Mesenteric fat pad (tissue), 1 donor: ENCODE results near the gene RNF187. TPM values are rescaled to one million over a fixed set of nuclear protein-coding genes. Genes with fewer than 3 reads are reported as not detected.
A peak's percentile ranks its signal among the peaks of the same experiment; 100 is the strongest.

Experiments used
- DNase-seq: peaks from one replicate; pipeline ENCODE4 v3.0.0-alpha.2; 2020; ENCODE audit warnings: low spot score
- long read RNA-seq: library from polyadenylated mRNA; unstranded; transcript quantifications from one replicate; pipeline ENCODE4 v2.0.0, GENCODE V29; 2020
- total RNA-seq: library from RNA; stranded (reverse); fragmentation: NEBNext Ultra II Directional; extraction: Animal tissue kit (Norgen Biotek cat#: 25700); gene quantifications from one replicate; pipeline ENCODE4 v1.2.1, GENCODE V29; 2021
- donor health status: DM: yes; HTN: yes; CAD: no.

RNF187 gene
- 82.4 TPM for total RNA-seq
- long read RNA-seq, partial matches to known transcripts, result 5 of 28 reads
- long read RNA-seq, other reads (novel, unspliced or antisense), result 21 of 28 reads

GRCh38 chr1:228487336-228488124 is at the start of gene RNF187:
Gene RNF187 (plus strand): TSS chr1:228487382.
- peak; percentile 96 for DNase-seq

- no peak for DNase-seq
Observed at GRCh38 chr1:228437424-228437962, 49.7 kb upstream of the RNF187 start.

- DNase-seq, result no peak
Observed at GRCh38 chr1:228438266-228438665, 48.9 kb upstream of the RNF187 start.

- DNase-seq, result no peak
Observed at GRCh38 chr1:228440761-228441500, 46.3 kb upstream of the RNF187 start.

GRCh38 chr1:228443395-228443794 is 43.8 kb upstream of the RNF187 start:
- DNase-seq, result no peak

GRCh38 chr1:228445490-228445842 is 41.7 kb upstream of the RNF187 start:
- no peak for DNase-seq

- DNase-seq, result no peak
Observed at GRCh38 chr1:228445843-228446650, 41.1 kb upstream of the RNF187 start.

GRCh38 chr1:228446852-228447251 is 40.3 kb upstream of the RNF187 start:
- no peak for DNase-seq

- no peak for DNase-seq
Observed at GRCh38 chr1:228448372-228448771, 38.8 kb upstream of the RNF187 start.

GRCh38 chr1:228450200-228450599 is 37.0 kb upstream of the RNF187 start:
- no peak for DNase-seq

- no peak for DNase-seq
Observed at GRCh38 chr1:228452194-228453021, 34.8 kb upstream of the RNF187 start.

- DNase-seq, result no peak
Observed at GRCh38 chr1:228453022-228453560, 34.1 kb upstream of the RNF187 start.

GRCh38 chr1:228453614-228454013 is 33.6 kb upstream of the RNF187 start:
- DNase-seq, result no peak

GRCh38 chr1:228454238-228454637 is 32.9 kb upstream of the RNF187 start:
- no peak for DNase-seq

- no peak for DNase-seq
Observed at GRCh38 chr1:228455715-228456114, 31.5 kb upstream of the RNF187 start.

- DNase-seq, result no peak
Observed at GRCh38 chr1:228456252-228457016, 30.7 kb upstream of the RNF187 start.

GRCh38 chr1:228457017-228457395 is 30.2 kb upstream of the RNF187 start:
- no peak for DNase-seq

- DNase-seq, result peak; percentile 91
Observed at GRCh38 chr1:228457396-228458176, 29.6 kb upstream of the RNF187 start.
